SK-N-SH (cell line): ENCODE results near the gene SMC1B. TPM values are rescaled to one million over a fixed set of nuclear protein-coding genes. Genes with fewer than 3 reads are reported as not detected.

Source experiments
- CTCF ChIA-PET: fragments of 300-600, 350-600 bp; formaldehyde crosslinking; extraction: SDS; loops from one replicate; lab custom pipeline; 2021; lab: Yijun Ruan, JAX
- POLR2A ChIA-PET: fragments of 350-600 bp; sonication (Branson Sonifier 250); formaldehyde crosslinking; extraction: SDS; loops from one replicate; lab custom pipeline; 2020; ENCODE audit warnings: antibody characterized with exemption, inconsistent platforms; lab: Yijun Ruan, JAX
- DNase-seq: peaks from one replicate; pipeline ENCODE4 v3.0.0; 2012
- H2AFZ ChIP-seq: fragments of 200-600 bp; sonication (generic); 2 replicates; pipeline ENCODE4 v1.8.1; 2016; ENCODE audit warnings: antibody characterized with exemption, mild to moderate bottlenecking, low read depth
- H3F3A ChIP-seq: fragments of 200-600 bp; sonication (generic); replicated peaks from 2 replicates; pipeline ENCODE3; 2016; ENCODE audit warnings: antibody characterized with exemption, mild to moderate bottlenecking; ENCODE audit not compliant: insufficient read depth
- H3K27ac ChIP-seq, 2 experiments: fragments of 200-500 bp in 1 of 2; fragments of 200-600 bp in 1 of 2; sonication (Bioruptor generic) in 1 of 2; sonication (generic), shearing (Covaris generic) in 1 of 2; 2 replicates each; pipeline versions ENCODE4 v1.5.1 to v1.6.1; 2014 to 2016; ENCODE audit warnings: low read depth in 2 of 2, inconsistent platforms in 1 of 2, low read length in 1 of 2, mild to moderate bottlenecking in 1 of 2, mixed read lengths in 1 of 2
- H3K27me3 ChIP-seq: fragments of 200-600 bp; sonication (generic), shearing (Covaris generic); 2 replicates; pipeline ENCODE4 v1.6.1; 2016; ENCODE audit warnings: mixed run types; ENCODE audit not compliant: insufficient read depth
- H3K36me3 ChIP-seq, 2 experiments: fragments of 200-500 bp in 1 of 2; fragments of 200-600 bp in 1 of 2; sonication (Bioruptor generic) in 1 of 2; sonication (generic) in 1 of 2; replicated peaks in 1 of 2; 2 replicates each; pipeline versions ENCODE3 to v1.5.1; 2014 to 2016; ENCODE audit warnings: low read length in 1 of 2, mild to moderate bottlenecking in 1 of 2; ENCODE audit not compliant: insufficient read depth in 2 of 2, control insufficient read depth in 1 of 2
- H3K4me1 ChIP-seq, 2 experiments: fragments of 200-500 bp in 1 of 2; fragments of 200-600 bp in 1 of 2; sonication (Bioruptor generic) in 1 of 2; sonication (generic), shearing (Covaris generic) in 1 of 2; 2 replicates each; pipeline versions ENCODE4 v1.5.1 to v1.6.1; 2014 to 2016; ENCODE audit warnings: low read depth in 1 of 2, low read length in 1 of 2, mixed run types in 1 of 2; ENCODE audit not compliant: insufficient read depth in 2 of 2, control insufficient read depth in 1 of 2
- H3K4me2 ChIP-seq: fragments of 200-600 bp; sonication (generic), shearing (Covaris generic); 2 replicates; pipeline ENCODE4 v1.6.1; 2017; ENCODE audit warnings: mixed run types
- H3K4me3 ChIP-seq, 2 experiments: fragments of 200-500 bp in 1 of 2; fragments of 200-600 bp in 1 of 2; sonication (Bioruptor generic) in 1 of 2; sonication (generic), shearing (Covaris generic) in 1 of 2; 2 replicates each; pipeline versions ENCODE4 v1.5.1 to v1.8.1; 2014 to 2016; ENCODE audit warnings: low read depth in 2 of 2, inconsistent platforms in 1 of 2, low read length in 1 of 2, mild to moderate bottlenecking in 1 of 2, mixed read lengths in 1 of 2, moderate library complexity in 1 of 2
- H3K79me2 ChIP-seq: fragments of 200-600 bp; sonication (generic); 2 replicates; pipeline ENCODE4 v1.8.1; 2017; ENCODE audit warnings: mild to moderate bottlenecking; ENCODE audit not compliant: insufficient read depth
- H3K9ac ChIP-seq: fragments of 200-600 bp; sonication (generic); 2 replicates; pipeline ENCODE4 v1.6.1; 2017; ENCODE audit warnings: mixed run types
- H3K9me2 ChIP-seq: fragments of 200-600 bp; sonication (generic); 2 replicates; pipeline ENCODE4 v1.6.1; 2017; ENCODE audit warnings: mixed run types
- H3K9me3 ChIP-seq: fragments of 200-600 bp; sonication (generic); 2 replicates; pipeline ENCODE4 v1.6.1; 2017; ENCODE audit warnings: mixed run types, mild to moderate bottlenecking, moderate library complexity
- H4K20me1 ChIP-seq: fragments of 200-600 bp; sonication (generic); 2 replicates; pipeline ENCODE4 v1.6.1; 2017; ENCODE audit warnings: mild to moderate bottlenecking, mixed run types; ENCODE audit not compliant: insufficient read depth
- CHD2 ChIP-seq: fragments of 150-350 bp; IDR thresholded peaks from 2 replicates; pipeline ENCODE4 v1.6.1; 2018; ENCODE audit warnings: low read length; ENCODE audit not compliant: partially characterized antibody
- EZH2phosphoT487 ChIP-seq: fragments of 200-600 bp; sonication (generic); IDR thresholded peaks from 2 replicates; pipeline ENCODE4 v1.6.1; 2017; ENCODE audit warnings: low read depth, mixed run types, mild to moderate bottlenecking, antibody characterized with exemption, moderate library complexity, borderline replicate concordance
- FOSL2 ChIP-seq: IDR thresholded peaks from 2 replicates; pipeline ENCODE4 v1.4.0; 2012; ENCODE audit warnings: low read depth, mild to moderate bottlenecking, moderate library complexity, borderline replicate concordance
- FOXJ3 ChIP-seq: sonication (generic); formaldehyde crosslinking; IDR thresholded peaks from 2 replicates; pipeline ENCODE4 v1.5.1; 2020; ENCODE audit warnings: mild to moderate bottlenecking, missing genetic modification reagents
- GABPA ChIP-seq: IDR thresholded peaks from 2 replicates; pipeline ENCODE4 v1.4.0; 2012; ENCODE audit warnings: low read depth, mild to moderate bottlenecking
- GATA2 ChIP-seq: sonication (generic); formaldehyde crosslinking; IDR thresholded peaks from 2 replicates; pipeline ENCODE4 v1.5.0; 2020; ENCODE audit warnings: mild to moderate bottlenecking, missing genetic modification reagents
- WGBS: methylation state at CpG from one replicate; pipeline ENCODE4 v1.1.6; 2017; ENCODE audit warnings: low lambda C conversion rate; 5-methylcytosine and 5-hydroxymethylcytosine counted together
- polyA plus RNA-seq, 3 experiments: library from polyadenylated mRNA; depleted of rRNA; stranded (reverse); fragments of >200 nt; gene quantifications; 2 replicates each; pipeline ENCODE4 v1.2.3, GENCODE V29; 2012
- TF ChIP-seq, protein P1 (sequence below): IDR thresholded peaks from 2 replicates; pipeline ENCODE4 v1.4.0; 2012; ENCODE audit warnings: low read depth, borderline replicate concordance
- TF ChIP-seq, protein P2 (sequence below): fragments of 200-600 bp; sonication (generic); IDR thresholded peaks from 2 replicates; pipeline ENCODE4 v1.6.1; 2017; ENCODE audit warnings: antibody characterized with exemption, mild to moderate bottlenecking, moderate library complexity
- TF ChIP-seq, protein P3 (sequence below): IDR thresholded peaks from 2 replicates; pipeline ENCODE4 v1.6.1; 2012; ENCODE audit warnings: mild to moderate bottlenecking, low read depth, low read length, moderate library complexity

Gene SMC1B
- polyA plus RNA-seq, 1 of the 3 experiments (the other 2 are of a cell fraction), result not detected

DNA sequence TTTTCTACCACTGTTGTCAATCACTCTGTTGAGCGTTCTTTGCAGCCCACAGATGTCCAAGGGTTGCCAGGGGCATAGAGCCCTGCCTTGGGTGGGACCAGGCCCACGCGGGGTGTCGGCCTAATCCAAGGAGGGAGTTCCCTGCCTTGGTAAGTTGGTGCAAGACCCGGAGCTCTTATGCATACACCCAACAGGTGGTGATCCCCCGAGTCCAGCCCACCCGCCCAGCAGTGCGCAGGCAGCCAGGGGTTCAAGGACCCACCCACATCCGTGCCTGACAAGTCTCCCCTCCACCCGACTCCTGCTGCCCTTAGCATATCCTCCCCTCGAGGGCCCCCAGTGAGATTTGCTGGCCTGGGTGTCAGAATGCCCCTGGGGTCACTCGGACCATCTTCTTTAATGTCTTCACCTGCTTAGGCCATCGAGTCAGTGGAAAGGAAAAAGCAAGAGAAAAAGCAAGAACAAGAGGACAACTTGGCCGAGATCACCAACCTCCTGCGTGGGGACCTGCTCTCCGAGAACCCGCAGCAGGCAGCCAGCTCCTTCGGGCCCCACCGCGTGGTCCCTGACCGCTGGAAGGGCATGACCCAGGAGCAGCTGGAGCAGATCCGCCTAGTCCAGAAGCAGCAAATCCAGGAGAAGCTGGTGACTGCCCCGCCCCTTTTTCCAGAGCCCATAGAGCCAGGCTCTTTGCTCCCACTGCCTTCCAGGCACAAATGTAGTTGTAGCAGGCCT, 12.3 kb upstream of the SMC1B start:
- ChIA-PET CTCF (interaction anchor here (1.3 kb wide), 1 partner anchor 156 kb away, joined by 4 read pairs; no protein-coding TSS in a partner anchor), POLR2A (no interaction called here)
- TF ChIP-seq CHD2, result no peak
- no peak for TF ChIP-seq GATA2 (CRISPR knock-in tag)
- no peak for TF ChIP-seq FOSL2
- no peak for TF ChIP-seq EZH2phosphoT487
- TF ChIP-seq, protein P1, sequence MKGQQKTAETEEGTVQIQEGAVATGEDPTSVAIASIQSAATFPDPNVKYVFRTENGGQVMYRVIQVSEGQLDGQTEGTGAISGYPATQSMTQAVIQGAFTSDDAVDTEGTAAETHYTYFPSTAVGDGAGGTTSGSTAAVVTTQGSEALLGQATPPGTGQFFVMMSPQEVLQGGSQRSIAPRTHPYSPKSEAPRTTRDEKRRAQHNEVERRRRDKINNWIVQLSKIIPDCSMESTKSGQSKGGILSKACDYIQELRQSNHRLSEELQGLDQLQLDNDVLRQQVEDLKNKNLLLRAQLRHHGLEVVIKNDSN, result no peak
- TF ChIP-seq, protein P2, sequence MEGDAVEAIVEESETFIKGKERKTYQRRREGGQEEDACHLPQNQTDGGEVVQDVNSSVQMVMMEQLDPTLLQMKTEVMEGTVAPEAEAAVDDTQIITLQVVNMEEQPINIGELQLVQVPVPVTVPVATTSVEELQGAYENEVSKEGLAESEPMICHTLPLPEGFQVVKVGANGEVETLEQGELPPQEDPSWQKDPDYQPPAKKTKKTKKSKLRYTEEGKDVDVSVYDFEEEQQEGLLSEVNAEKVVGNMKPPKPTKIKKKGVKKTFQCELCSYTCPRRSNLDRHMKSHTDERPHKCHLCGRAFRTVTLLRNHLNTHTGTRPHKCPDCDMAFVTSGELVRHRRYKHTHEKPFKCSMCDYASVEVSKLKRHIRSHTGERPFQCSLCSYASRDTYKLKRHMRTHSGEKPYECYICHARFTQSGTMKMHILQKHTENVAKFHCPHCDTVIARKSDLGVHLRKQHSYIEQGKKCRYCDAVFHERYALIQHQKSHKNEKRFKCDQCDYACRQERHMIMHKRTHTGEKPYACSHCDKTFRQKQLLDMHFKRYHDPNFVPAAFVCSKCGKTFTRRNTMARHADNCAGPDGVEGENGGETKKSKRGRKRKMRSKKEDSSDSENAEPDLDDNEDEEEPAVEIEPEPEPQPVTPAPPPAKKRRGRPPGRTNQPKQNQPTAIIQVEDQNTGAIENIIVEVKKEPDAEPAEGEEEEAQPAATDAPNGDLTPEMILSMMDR, result no peak
- TF ChIP-seq GABPA, result no peak
- TF ChIP-seq FOXJ3 (CRISPR knock-in tag), result no peak
- TF ChIP-seq, protein P3, sequence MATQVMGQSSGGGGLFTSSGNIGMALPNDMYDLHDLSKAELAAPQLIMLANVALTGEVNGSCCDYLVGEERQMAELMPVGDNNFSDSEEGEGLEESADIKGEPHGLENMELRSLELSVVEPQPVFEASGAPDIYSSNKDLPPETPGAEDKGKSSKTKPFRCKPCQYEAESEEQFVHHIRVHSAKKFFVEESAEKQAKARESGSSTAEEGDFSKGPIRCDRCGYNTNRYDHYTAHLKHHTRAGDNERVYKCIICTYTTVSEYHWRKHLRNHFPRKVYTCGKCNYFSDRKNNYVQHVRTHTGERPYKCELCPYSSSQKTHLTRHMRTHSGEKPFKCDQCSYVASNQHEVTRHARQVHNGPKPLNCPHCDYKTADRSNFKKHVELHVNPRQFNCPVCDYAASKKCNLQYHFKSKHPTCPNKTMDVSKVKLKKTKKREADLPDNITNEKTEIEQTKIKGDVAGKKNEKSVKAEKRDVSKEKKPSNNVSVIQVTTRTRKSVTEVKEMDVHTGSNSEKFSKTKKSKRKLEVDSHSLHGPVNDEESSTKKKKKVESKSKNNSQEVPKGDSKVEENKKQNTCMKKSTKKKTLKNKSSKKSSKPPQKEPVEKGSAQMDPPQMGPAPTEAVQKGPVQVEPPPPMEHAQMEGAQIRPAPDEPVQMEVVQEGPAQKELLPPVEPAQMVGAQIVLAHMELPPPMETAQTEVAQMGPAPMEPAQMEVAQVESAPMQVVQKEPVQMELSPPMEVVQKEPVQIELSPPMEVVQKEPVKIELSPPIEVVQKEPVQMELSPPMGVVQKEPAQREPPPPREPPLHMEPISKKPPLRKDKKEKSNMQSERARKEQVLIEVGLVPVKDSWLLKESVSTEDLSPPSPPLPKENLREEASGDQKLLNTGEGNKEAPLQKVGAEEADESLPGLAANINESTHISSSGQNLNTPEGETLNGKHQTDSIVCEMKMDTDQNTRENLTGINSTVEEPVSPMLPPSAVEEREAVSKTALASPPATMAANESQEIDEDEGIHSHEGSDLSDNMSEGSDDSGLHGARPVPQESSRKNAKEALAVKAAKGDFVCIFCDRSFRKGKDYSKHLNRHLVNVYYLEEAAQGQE, result no peak
- Histone ChIP-seq H3F3A (no peaks in the 10 kb centered on the region), H3K36me3 (no peaks in the 10 kb centered on the region), H3K27ac (no peak overlapping the region), H3K4me2 (no peak overlapping the region), H3K9ac (no peak overlapping the region), H3K9me3 (no peaks in the 10 kb centered on the region), H3K9me2 (no peaks in the 10 kb centered on the region), H3K27me3 (peaks cover 5% of the 10 kb centered on the region; the same call in 1 of the 2 replicates), H3K4me1 (no peaks in the 10 kb centered on the region), H3K4me3 (no peak overlapping the region), H3K79me2 (no peaks in the 10 kb centered on the region), H2AFZ (no peak overlapping the region), H4K20me1 (no peaks in the 10 kb centered on the region)
- no peak for DNase-seq
- 69% methylated on average over 13 of the region's 23 CpGs for WGBS
